Natural killer cell (primary cell): ENCODE results near the gene ZNF221. TPM values are rescaled to one million over a fixed set of nuclear protein-coding genes. Genes with fewer than 3 reads are reported as not detected.

Experiments
- ATAC-seq, 3 donors: fragments of 150-1000 bp in 2 of 3; fragments of 200-7000 bp in 1 of 3; cut with Tn5 transposase; 1 replicate in 1 of 3; 2 replicates in 2 of 3; pipeline ENCODE4 v1.10.0; 2021; ENCODE audit warnings: mild to moderate bottlenecking in 2 of 3, moderate library complexity in 2 of 3
- DNase-seq, 2 donors: peaks; one replicate each; pipeline versions ENCODE4 v3.0.0 to v3.0.0-alpha.2; 2013 to 2021; ENCODE audit warnings: mixed read lengths in 1 of 2
- H3K27ac ChIP-seq: one replicate; pipeline ENCODE4 v1.5.1; 2013; ENCODE audit warnings: mild to moderate bottlenecking, low read length
- H3K27me3 ChIP-seq: one replicate; pipeline ENCODE4 v1.6.1; 2013; ENCODE audit warnings: low read length; ENCODE audit not compliant: control insufficient read depth, insufficient read depth
- H3K36me3 ChIP-seq: one replicate; pipeline ENCODE4 v1.6.1; 2013; ENCODE audit warnings: low read length; ENCODE audit not compliant: control insufficient read depth, insufficient read depth
- H3K4me1 ChIP-seq: one replicate; pipeline ENCODE4 v1.6.1; 2013; ENCODE audit warnings: low read length; ENCODE audit not compliant: control insufficient read depth, insufficient read depth
- H3K4me3 ChIP-seq: one replicate; pipeline ENCODE4 v1.5.1; 2013; ENCODE audit warnings: low read length
- H3K9me3 ChIP-seq: one replicate; pipeline ENCODE4 v1.6.1; 2013; ENCODE audit warnings: low read length; ENCODE audit not compliant: control insufficient read depth, insufficient read depth
- H3K27ac Mint-ChIP-seq, 2 donors: one replicate each; pipeline ENCODE4 v1.8.0; 2022; ENCODE audit warnings: mild to moderate bottlenecking in 2 of 2, mixed read lengths in 2 of 2, moderate library complexity in 1 of 2
- H3K27me3 Mint-ChIP-seq, 2 donors: one replicate each; pipeline ENCODE4 v1.8.0; 2022; ENCODE audit warnings: low read depth in 2 of 2, mixed read lengths in 2 of 2
- H3K36me3 Mint-ChIP-seq: one replicate; pipeline ENCODE4 v1.8.0; 2022; ENCODE audit warnings: mixed read lengths
- H3K4me1 Mint-ChIP-seq, 2 donors: one replicate each; pipeline ENCODE4 v1.8.0; 2022; ENCODE audit warnings: mixed read lengths in 2 of 2
- H3K4me3 Mint-ChIP-seq: one replicate; pipeline ENCODE4 v1.8.0; 2022; ENCODE audit warnings: mild to moderate bottlenecking, moderate library complexity, mixed read lengths
- H3K9me3 Mint-ChIP-seq, 2 donors: one replicate each; pipeline ENCODE4 v1.8.0; 2022; ENCODE audit warnings: mixed read lengths in 2 of 2
- CTCF ChIP-seq: fragments of 200-600 bp; IDR thresholded peaks from one replicate; pipeline ENCODE4 v1.8.0; 2022; ENCODE audit warnings: antibody characterized with exemption
- WGBS: methylation state at CpG from one replicate; pipeline ENCODE4 v1.1.7; 2013; ENCODE audit warnings: missing lambda C conversion rate; ENCODE audit not compliant: insufficient coverage; 5-methylcytosine and 5-hydroxymethylcytosine counted together
- intact Hi-C: fragments of 100-400 bp; cut with micrococcal nuclease; formaldehyde crosslinking; loops from one replicate; pipeline ENCODE4 v1.14.2; 2022
- total RNA-seq, 4 donors: library from RNA; stranded (reverse); fragments of 120-200 nt in 1 of 4; gene quantifications; one replicate each; pipeline versions ENCODE4 v1.2.3 to v1.2.4, GENCODE V29; 2013 to 2022

The ZNF221 gene
- total RNA-seq, 3 donors from 2014 or later (not counting 1 experiment from before 2014, with no cell fraction given), result 1.9 to 2.7 (median 2.2) TPM

GRCh38 chr19:44007473-44007872 lies 56.4 kb downstream of the ZNF221 start:
- no peak overlapping the region for H3K4me3 Mint-ChIP-seq
- WGBS, result 97% methylated on average over 6 of the region's 6 CpGs
- Histone ChIP-seq H3K4me1 (peaks cover 9% of the 10 kb centered on the region), H3K27me3 (no peaks in the 10 kb centered on the region), H3K36me3 (peaks cover 52% of the 10 kb centered on the region), H3K9me3 (peaks cover 35% of the 10 kb centered on the region), H3K4me3 (no peak overlapping the region), H3K27ac (no peak overlapping the region)
- H3K27ac Mint-ChIP-seq, result no peak overlapping the region
- ATAC-seq (no peak), DNase-seq (no peak)
- peaks cover 64% of the 10 kb centered on the region for H3K36me3 Mint-ChIP-seq
- H3K9me3 Mint-ChIP-seq, result peaks cover 19 to 31% of the 10 kb centered on the region in 2 donors
- TF ChIP-seq CTCF, result no peak
- H3K27me3 Mint-ChIP-seq, result no peaks in the 10 kb centered on the region
- peaks cover 25 to 28% of the 10 kb centered on the region in 2 donors for H3K4me1 Mint-ChIP-seq
- intact Hi-C loops, result no loop called here

- DNase-seq (no peak), ATAC-seq (no peak)
- Histone ChIP-seq H3K9me3 (peaks cover 38% of the 10 kb centered on the region), H3K4me3 (no peak overlapping the region), H3K4me1 (no peaks in the 10 kb centered on the region), H3K27ac (no peak overlapping the region), H3K27me3 (no peaks in the 10 kb centered on the region), H3K36me3 (peaks cover 52% of the 10 kb centered on the region)
- Mint-ChIP-seq H3K4me3 (no peak overlapping the region), H3K36me3 (peaks cover 77% of the 10 kb centered on the region), H3K9me3 (peaks cover 25 to 41% of the 10 kb centered on the region in 2 donors), H3K27me3 (no peaks in the 10 kb centered on the region), H3K27ac (no peak overlapping the region), H3K4me1 (peaks cover 12% of the 10 kb centered on the region in 2 donors)
- intact Hi-C loops, result no loop called here
- no peak for TF ChIP-seq CTCF
- 96% methylated on average over 5 of the region's 5 CpGs for WGBS
These were observed 59.4 kb downstream of the ZNF221 start for GRCh38 chr19:44010468-44010867.

Other genes starting within 250 kb of the ZNF221 start
- not detected for gene IRGC, start 235.2 kb upstream of the ZNF221 start, total RNA-seq
- gene SMG9, start 196.3 kb upstream of the ZNF221 start, total RNA-seq, result 10 to 100 TPM; 23.3 to 37.4 (median 28.3) TPM
- 1 to 10 TPM in 2 of 3 donors, under 1 TPM in 1; 0.72 to 7.1 (median 1.4) TPM for gene KCNN4, start 170.3 kb upstream of the ZNF221 start, total RNA-seq
- not detected for gene LYPD5, start 148.8 kb upstream of the ZNF221 start, total RNA-seq
- 1 to 10 TPM; 4.1 to 8.0 (median 7.1) TPM for gene ZNF283, start 123.9 kb upstream of the ZNF221 start, total RNA-seq
- gene ZNF404, start 67.3 kb upstream of the ZNF221 start, total RNA-seq, result 1 to 10 TPM; 1.3 to 3.1 (median 1.4) TPM
- gene ZNF45, start 15.9 kb upstream of the ZNF221 start, total RNA-seq, result 10 to 100 TPM; 10.6 to 24.3 (median 14.5) TPM
- gene ZNF155, start 33.0 kb downstream of the ZNF221 start, total RNA-seq, result 1 to 10 TPM; 5.1 to 8.5 (median 6.5) TPM
- gene ZNF230, start 51.7 kb downstream of the ZNF221 start, total RNA-seq, result 1 to 10 TPM; 2.3 to 6.3 (median 3.4) TPM
- 1 to 10 TPM; 5.6 to 7.6 (median 5.7) TPM for gene ZNF222, start 74.2 kb downstream of the ZNF221 start, total RNA-seq
- gene ZNF223, start 100.8 kb downstream of the ZNF221 start, total RNA-seq, result 1 to 10 TPM in 2 of 3 donors, under 1 TPM in 1; 0.94 to 3.3 (median 2.9) TPM
- gene ZNF284, start 120.9 kb downstream of the ZNF221 start, total RNA-seq, result 1 to 10 TPM; 3.2 to 4.6 (median 3.8) TPM
- 10 to 100 TPM; 52.2 to 57.6 (median 56.0) TPM for gene ZNF224, start 143.1 kb downstream of the ZNF221 start, total RNA-seq
- 1 to 10 TPM; 1.5 to 3.6 (median 3.0) TPM for gene ZNF225, start 162.2 kb downstream of the ZNF221 start, total RNA-seq
- gene ZNF234, start 190.3 kb downstream of the ZNF221 start, total RNA-seq, result 1 to 10 TPM; 3.9 to 7.5 (median 5.5) TPM
- gene ZNF226, start 213.9 kb downstream of the ZNF221 start, total RNA-seq, result 10 to 100 TPM; 11.1 to 16.0 (median 15.0) TPM